ENCODE results near the gene CASP10. TPM values are rescaled to one million over a fixed set of nuclear protein-coding genes. Genes with fewer than 3 reads are reported as not detected.

The CASP10 gene
- total and polyA plus RNA-seq, 11 donors: 2.8 to 24.0 (median 5.4) TPM

DNA sequence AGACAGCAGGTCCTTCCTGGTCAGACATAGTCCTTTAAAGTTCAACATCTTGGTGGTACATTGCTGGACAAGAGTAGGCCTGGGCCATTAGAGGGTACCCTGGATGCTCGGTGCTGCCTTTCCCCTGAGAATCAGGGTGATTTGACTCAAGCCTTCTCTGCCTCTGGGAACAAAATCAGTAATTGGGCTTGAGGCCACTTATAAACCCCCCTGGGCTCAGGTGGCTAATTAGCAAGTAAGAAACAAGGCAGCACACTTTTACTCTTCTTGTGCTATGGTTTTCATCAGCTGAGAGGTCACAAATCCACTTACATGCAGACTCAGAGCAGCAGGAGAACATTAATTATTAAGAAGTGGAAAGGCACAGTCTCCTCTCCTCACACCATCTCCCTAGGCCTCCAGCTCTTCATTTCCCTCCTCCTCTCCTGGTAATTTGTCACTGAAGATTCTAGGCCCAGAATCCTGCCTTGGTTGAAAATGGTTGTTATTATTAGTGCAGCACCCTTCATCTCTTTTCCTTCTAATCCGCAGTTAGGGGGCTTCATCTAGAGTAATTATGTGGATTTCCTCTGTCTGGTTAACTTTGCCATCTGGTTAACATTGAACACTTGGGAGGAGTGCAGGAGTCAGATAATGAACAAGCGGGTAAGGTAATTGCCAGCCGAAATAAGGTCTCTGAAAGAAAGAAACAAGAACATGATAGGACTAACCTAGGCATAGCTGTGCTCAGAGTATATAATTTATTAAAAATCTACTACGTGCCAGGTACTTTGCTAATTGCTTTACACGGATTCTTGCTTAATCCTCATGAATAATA is 29.7 kb upstream of the CASP10 start:
- no peaks in the 10 kb centered on the region for H3K27me3 ChIP-seq
- H3K4me1 ChIP-seq: peaks cover 8 to 98% (median 50%) of the 10 kb centered on the region in 12 donors
- H3K27ac ChIP-seq: peak overlapping the region in 7 of 12 donors; percentile 23 to 89 (median 75)
- peaks cover 0 to 99% (median 92%) of the 10 kb centered on the region in 9 donors for H3K36me3 ChIP-seq
- ATAC-seq (no peak), DNase-seq (no peak)
- no peak overlapping the region for H3K4me3 ChIP-seq
- TF ChIP-seq, protein P1, sequence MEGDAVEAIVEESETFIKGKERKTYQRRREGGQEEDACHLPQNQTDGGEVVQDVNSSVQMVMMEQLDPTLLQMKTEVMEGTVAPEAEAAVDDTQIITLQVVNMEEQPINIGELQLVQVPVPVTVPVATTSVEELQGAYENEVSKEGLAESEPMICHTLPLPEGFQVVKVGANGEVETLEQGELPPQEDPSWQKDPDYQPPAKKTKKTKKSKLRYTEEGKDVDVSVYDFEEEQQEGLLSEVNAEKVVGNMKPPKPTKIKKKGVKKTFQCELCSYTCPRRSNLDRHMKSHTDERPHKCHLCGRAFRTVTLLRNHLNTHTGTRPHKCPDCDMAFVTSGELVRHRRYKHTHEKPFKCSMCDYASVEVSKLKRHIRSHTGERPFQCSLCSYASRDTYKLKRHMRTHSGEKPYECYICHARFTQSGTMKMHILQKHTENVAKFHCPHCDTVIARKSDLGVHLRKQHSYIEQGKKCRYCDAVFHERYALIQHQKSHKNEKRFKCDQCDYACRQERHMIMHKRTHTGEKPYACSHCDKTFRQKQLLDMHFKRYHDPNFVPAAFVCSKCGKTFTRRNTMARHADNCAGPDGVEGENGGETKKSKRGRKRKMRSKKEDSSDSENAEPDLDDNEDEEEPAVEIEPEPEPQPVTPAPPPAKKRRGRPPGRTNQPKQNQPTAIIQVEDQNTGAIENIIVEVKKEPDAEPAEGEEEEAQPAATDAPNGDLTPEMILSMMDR (IDR thresholded peaks at IDR 0.05): no peak
- TF ChIP-seq POLR2A (IDR thresholded peaks at IDR 0.05): no peak
- intact Hi-C loops (cut with DNase I): loop anchor here in 4 of 10 donors (5.0 to 10.0 kb wide), 3 partner anchors 36 to 81 kb away; partner anchors contain the start of genes CFLAR (in 2 of the 4), HYCC2 (in 1 of the 4) and NDUFB3 (in 1 of the 4)
- 77 to 84% (median 80%) methylated on average over 6 of the region's 6 CpGs for WGBS, 4 donors
- no peaks in the 10 kb centered on the region for H3K9me3 ChIP-seq

DNA sequence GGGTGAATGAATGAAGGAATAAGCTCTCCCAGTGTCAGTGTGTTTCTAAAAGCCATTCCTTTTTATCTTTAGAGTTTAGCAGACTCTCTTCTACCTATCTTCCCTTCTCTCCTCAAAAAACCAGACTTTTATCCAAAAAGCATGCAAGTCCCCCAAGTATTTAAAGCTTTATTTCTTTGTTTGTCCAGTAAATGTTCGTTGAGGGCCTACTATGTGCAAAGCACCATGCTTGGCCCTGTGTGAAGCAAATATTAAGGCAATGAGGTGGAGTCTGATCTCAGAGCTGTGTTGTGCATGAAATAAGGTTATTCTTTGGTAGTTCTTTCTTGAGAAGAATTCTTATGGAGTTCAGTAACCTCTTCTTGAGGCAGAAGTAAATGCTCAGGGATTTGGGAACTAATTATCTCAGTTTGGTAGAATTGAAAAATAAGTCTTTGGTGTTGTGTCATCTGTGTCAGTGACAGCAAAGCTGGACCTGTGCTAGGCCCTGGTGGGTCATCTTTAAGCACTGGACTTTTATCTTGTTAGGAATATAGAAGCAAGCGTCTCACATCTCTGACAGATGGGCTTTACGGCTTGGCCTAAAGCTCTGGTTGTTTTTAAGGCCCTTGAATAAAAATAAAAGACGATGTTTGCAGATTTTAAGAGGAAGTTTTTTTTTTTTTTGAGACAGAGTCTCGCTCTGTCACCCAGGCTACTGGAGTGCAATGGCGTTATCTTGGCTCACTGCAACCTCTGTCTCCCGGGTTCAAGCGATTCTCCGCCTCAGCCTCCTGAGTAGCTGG is 28.1 kb upstream of the CASP10 start:
- intact Hi-C loops (cut with DNase I): loop anchor here in 9 of 10 donors (5.0 to 10.0 kb wide), 5 partner anchors 38 to 193 kb away; partner anchors contain the start of genes HYCC2 (in 5 of the 9), NDUFB3 (in 5 of the 9), CFLAR (in 4 of the 9) and ORC2 (in 1 of the 9)
- WGBS, 4 donors: 88 to 92% (median 90%) methylated on average over 9 of the region's 9 CpGs
- Histone ChIP-seq H3K4me1 (peaks cover 2 to 98% (median 46%) of the 10 kb centered on the region in 12 donors), H3K27ac (peak overlapping the region in 6 of 12 donors; percentile 6 to 89 (median 20)), H3K4me3 (no peak overlapping the region), H3K9me3 (no peaks in the 10 kb centered on the region), H3K36me3 (peaks cover 0 to 99% (median 92%) of the 10 kb centered on the region in 9 donors), H3K27me3 (no peaks in the 10 kb centered on the region)
- DNase-seq (no peak), ATAC-seq (no peak)
- TF ChIP-seq, protein P1 (IDR thresholded peaks at IDR 0.05): no peak
- no peak for TF ChIP-seq POLR2A (IDR thresholded peaks at IDR 0.05)

DNA sequence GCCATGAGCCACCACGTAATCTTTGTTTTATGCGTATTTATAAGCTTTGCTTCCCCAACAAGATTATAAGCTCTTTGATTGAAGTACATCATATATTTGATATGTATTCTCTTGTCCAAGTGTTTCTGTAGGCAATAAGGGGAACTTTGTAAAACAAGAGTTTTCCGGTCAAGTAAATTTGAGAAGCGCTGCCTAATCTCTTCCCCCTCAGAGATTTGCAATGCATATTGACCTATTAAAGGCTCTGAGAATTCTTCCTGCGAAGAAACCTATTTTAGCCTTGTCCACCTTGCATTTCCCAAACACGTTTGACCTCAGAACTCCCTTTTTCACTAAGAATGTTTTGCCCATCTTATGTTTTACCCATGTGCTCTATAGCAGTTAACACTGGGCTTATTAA is 26.9 kb upstream of the CASP10 start:
- intact Hi-C loops (cut with DNase I): loop anchor here in 8 of 10 donors (5.0 to 10.0 kb wide), 5 partner anchors 39 to 194 kb away; partner anchors contain the start of genes HYCC2 (in 4 of the 8), NDUFB3 (in 4 of the 8), CFLAR (in 2 of the 8) and ORC2 (in 1 of the 8)

More for the DNA sequence above, 26.9 kb upstream of the CASP10 start:
- no peak for DNase-seq
- Histone ChIP-seq H3K27me3 (no peaks in the 10 kb centered on the region), H3K9me3 (no peaks in the 10 kb centered on the region), H3K36me3 (peaks cover 3 to 99% (median 92%) of the 10 kb centered on the region in 9 donors), H3K27ac (peak overlapping the region in 7 of 12 donors; percentile 15 to 89 (median 38)), H3K4me1 (peaks cover 2 to 85% (median 36%) of the 10 kb centered on the region in 12 donors), H3K4me3 (no peak overlapping the region)
- no peak for ATAC-seq
- TF ChIP-seq, protein P1 (IDR thresholded peaks at IDR 0.05): no peak
- no peak for TF ChIP-seq POLR2A (IDR thresholded peaks at IDR 0.05)
- 85 to 90% (median 88%) methylated on average over 6 of the region's 6 CpGs for WGBS, 4 donors
